Measurements from ENCODE around the gene EPHA3. TPM values are rescaled to one million over a fixed set of nuclear protein-coding genes. Genes with fewer than 3 reads are reported as not detected.

The EPHA3 gene
- total and polyA plus RNA-seq, 2 donors (not counting 3 experiments of a cell fraction or from before 2014, with no cell fraction given), result not detected

DNA sequence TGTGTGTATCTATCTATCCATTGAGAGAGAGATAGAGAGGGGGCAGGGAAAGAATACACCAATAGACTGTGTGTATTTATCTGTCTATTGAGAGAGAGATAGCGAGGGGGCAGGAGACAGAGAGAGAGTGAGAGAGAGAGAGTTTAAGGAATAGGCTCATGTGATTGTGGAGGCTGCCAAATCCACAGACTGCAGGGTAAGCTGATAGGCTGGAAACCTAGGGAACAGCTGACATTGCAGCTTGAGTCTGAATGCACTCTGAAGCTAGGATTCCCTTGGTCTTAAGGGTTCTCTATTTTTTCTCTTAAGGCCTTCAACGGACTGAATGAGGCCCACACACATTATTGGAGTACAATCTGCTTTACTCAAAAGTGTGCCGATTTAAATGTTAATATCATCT, 255.8 kb downstream of the EPHA3 start:
- Histone ChIP-seq H3K4me1 (ENCODE audit: control insufficient read depth, extremely low read depth, insufficient read depth, low read length) (no peaks in the 10 kb centered on the region), H3K27me3 (ENCODE audit: control insufficient read depth in 2 of 2, insufficient read depth in 2 of 2, low read length in 2 of 2) (no peaks in the 10 kb centered on the region), H3K9me3 (replicated peaks; ENCODE audit: control insufficient read depth, insufficient read depth, low read length) (peaks cover 2% of the 10 kb centered on the region), H3K9ac (replicated peaks; ENCODE audit: extremely low read depth, insufficient read depth, low read length) (no peak overlapping the region), H3K4me2 (ENCODE audit: insufficient read depth, low read length) (no peak overlapping the region), H3K27ac (ENCODE audit: insufficient read depth, low read depth, low read length) (no peak overlapping the region), H3K4me3 (replicated peaks in 1 of 3; ENCODE audit: insufficient read depth in 1 of 3, low read depth in 1 of 3, low read length in 3 of 3) (no peak overlapping the region), H4K20me1 (replicated peaks; ENCODE audit: control insufficient read depth, extremely low read depth, insufficient read depth, low read length) (no peaks in the 10 kb centered on the region), H3K79me2 (ENCODE audit: control insufficient read depth, insufficient read depth, low read length) (no peaks in the 10 kb centered on the region), H3K36me3 (ENCODE audit: control insufficient read depth in 2 of 2, extremely low read depth in 1 of 2, insufficient read depth in 2 of 2, low read length in 2 of 2) (no peaks in the 10 kb centered on the region), H3K9me1 (replicated peaks; ENCODE audit: control insufficient read depth, extremely low read depth, insufficient read depth, low read length) (no peaks in the 10 kb centered on the region), H2AFZ (ENCODE audit: low read depth, low read length) (no peak overlapping the region)
- no peak for FAIRE-seq
- no TSS peak for BruUV-seq (replicated peaks)
- dilution Hi-C loops (cut with MboI; ENCODE audit: extremely low pct_ligation_motif_present, low sequenced_read_pairs), result no loop called here
- intact Hi-C loops (cut with micrococcal nuclease), result no loop called here
- DNase-seq (ENCODE audit: low read depth, low spot score), result no peak
- TF ChIP-seq, protein P1, sequence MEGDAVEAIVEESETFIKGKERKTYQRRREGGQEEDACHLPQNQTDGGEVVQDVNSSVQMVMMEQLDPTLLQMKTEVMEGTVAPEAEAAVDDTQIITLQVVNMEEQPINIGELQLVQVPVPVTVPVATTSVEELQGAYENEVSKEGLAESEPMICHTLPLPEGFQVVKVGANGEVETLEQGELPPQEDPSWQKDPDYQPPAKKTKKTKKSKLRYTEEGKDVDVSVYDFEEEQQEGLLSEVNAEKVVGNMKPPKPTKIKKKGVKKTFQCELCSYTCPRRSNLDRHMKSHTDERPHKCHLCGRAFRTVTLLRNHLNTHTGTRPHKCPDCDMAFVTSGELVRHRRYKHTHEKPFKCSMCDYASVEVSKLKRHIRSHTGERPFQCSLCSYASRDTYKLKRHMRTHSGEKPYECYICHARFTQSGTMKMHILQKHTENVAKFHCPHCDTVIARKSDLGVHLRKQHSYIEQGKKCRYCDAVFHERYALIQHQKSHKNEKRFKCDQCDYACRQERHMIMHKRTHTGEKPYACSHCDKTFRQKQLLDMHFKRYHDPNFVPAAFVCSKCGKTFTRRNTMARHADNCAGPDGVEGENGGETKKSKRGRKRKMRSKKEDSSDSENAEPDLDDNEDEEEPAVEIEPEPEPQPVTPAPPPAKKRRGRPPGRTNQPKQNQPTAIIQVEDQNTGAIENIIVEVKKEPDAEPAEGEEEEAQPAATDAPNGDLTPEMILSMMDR (IDR thresholded peaks at IDR 0.05; ENCODE audit: extremely low read depth in 1 of 2, insufficient read depth in 1 of 2, low read depth in 1 of 2, low read length in 2 of 2), result no peak
- TF ChIP-seq POLR2AphosphoS5 (IDR thresholded peaks at IDR 0.05; ENCODE audit: insufficient read depth, low read depth, low read length), result no peak
- ChIA-PET POLR2A (no interaction called here), CTCF (no interaction called here)

GRCh38 chr3:89364314-89364713, 256.9 kb downstream of the EPHA3 start:
- DNase-seq (ENCODE audit: low read depth, low spot score) (no peak), FAIRE-seq (no peak)
- H4K20me1 ChIP-seq (replicated peaks; ENCODE audit: control insufficient read depth, extremely low read depth, insufficient read depth, low read length), result no peaks in the 10 kb centered on the region
- dilution Hi-C loops (cut with MboI; ENCODE audit: extremely low pct_ligation_motif_present, low sequenced_read_pairs) (no loop called here), intact Hi-C loops (cut with micrococcal nuclease) (no loop called here)
- no peaks in the 10 kb centered on the region for H3K27me3 ChIP-seq (ENCODE audit: control insufficient read depth in 2 of 2, insufficient read depth in 2 of 2, low read length in 2 of 2)
- no peaks in the 10 kb centered on the region for H3K9me1 ChIP-seq (replicated peaks; ENCODE audit: control insufficient read depth, extremely low read depth, insufficient read depth, low read length)
- no peak overlapping the region for H2AFZ ChIP-seq (ENCODE audit: low read depth, low read length)
- ChIA-PET POLR2A (no interaction called here), CTCF (no interaction called here)
- peaks cover 2% of the 10 kb centered on the region for H3K9me3 ChIP-seq (replicated peaks; ENCODE audit: control insufficient read depth, insufficient read depth, low read length)
- no peak overlapping the region for H3K9ac ChIP-seq (replicated peaks; ENCODE audit: extremely low read depth, insufficient read depth, low read length)
- H3K4me3 ChIP-seq (replicated peaks in 1 of 3; ENCODE audit: insufficient read depth in 1 of 3, low read depth in 1 of 3, low read length in 3 of 3), result no peak overlapping the region
- BruUV-seq (replicated peaks), result no TSS peak
- H3K4me2 ChIP-seq (ENCODE audit: insufficient read depth, low read length), result no peak overlapping the region
- no peak overlapping the region for H3K27ac ChIP-seq (ENCODE audit: insufficient read depth, low read depth, low read length)
- no peak for TF ChIP-seq POLR2A (IDR thresholded peaks at IDR 0.05; ENCODE audit: low read depth, low read length)
- TF ChIP-seq GATA2 (IDR thresholded peaks at IDR 0.05; ENCODE audit: insufficient read depth, insufficient read length, low read depth, low read length), result no peak
- TF ChIP-seq EZH2 (IDR thresholded peaks at IDR 0.05; ENCODE audit: borderline replicate concordance, low read depth, low read length, severe bottlenecking), result no peak
- TF ChIP-seq, protein P1 (IDR thresholded peaks at IDR 0.05; ENCODE audit: extremely low read depth in 1 of 2, insufficient read depth in 1 of 2, low read depth in 1 of 2, low read length in 2 of 2), result no peak
- TF ChIP-seq, protein P2, sequence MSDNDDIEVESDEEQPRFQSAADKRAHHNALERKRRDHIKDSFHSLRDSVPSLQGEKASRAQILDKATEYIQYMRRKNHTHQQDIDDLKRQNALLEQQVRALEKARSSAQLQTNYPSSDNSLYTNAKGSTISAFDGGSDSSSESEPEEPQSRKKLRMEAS (IDR thresholded peaks at IDR 0.05; ENCODE audit: insufficient read depth, insufficient read length), result no peak
- TF ChIP-seq MYC (IDR thresholded peaks at IDR 0.05; ENCODE audit: low read depth, low read length), result no peak
- no peak for TF ChIP-seq POLR2AphosphoS5 (IDR thresholded peaks at IDR 0.05; ENCODE audit: insufficient read depth, low read depth, low read length)
- TF ChIP-seq FOS (IDR thresholded peaks at IDR 0.05; ENCODE audit: borderline replicate concordance, insufficient read depth, low read length), result no peak
- TF ChIP-seq JUN (IDR thresholded peaks at IDR 0.05; ENCODE audit: borderline replicate concordance, insufficient read depth, insufficient read length, low read depth), result no peak
- no peaks in the 10 kb centered on the region for H3K4me1 ChIP-seq (ENCODE audit: control insufficient read depth, extremely low read depth, insufficient read depth, low read length)
- H3K79me2 ChIP-seq (ENCODE audit: control insufficient read depth, insufficient read depth, low read length), result no peaks in the 10 kb centered on the region
- H3K36me3 ChIP-seq (ENCODE audit: control insufficient read depth in 2 of 2, extremely low read depth in 1 of 2, insufficient read depth in 2 of 2, low read length in 2 of 2), result no peaks in the 10 kb centered on the region
